HepG2 (cell line): ENCODE results near the gene GYG1. TPM values are rescaled to one million over a fixed set of nuclear protein-coding genes. Genes with fewer than 3 reads are reported as not detected.

ENCODE experiments used
- ARNTL ChIP-seq: sonication (generic); formaldehyde crosslinking; IDR thresholded peaks from 2 replicates; pipeline ENCODE4 v1.4.0; 2020; ENCODE audit warnings: mild to moderate bottlenecking, missing genetic modification reagents
- CREB1 ChIP-seq, 2 experiments: fragments of 450-650 bp in 1 of 2; IDR thresholded peaks; 2 replicates each; pipeline ENCODE4 v1.6.1; 2016 to 2017; ENCODE audit warnings: control low read depth in 1 of 2, mild to moderate bottlenecking in 1 of 2, missing compliant biosample characterization in 1 of 2, missing genetic modification characterization in 1 of 2
- DPF2 ChIP-seq: sonication (generic); formaldehyde crosslinking; IDR thresholded peaks from 2 replicates; pipeline ENCODE4 v1.4.0; 2020; ENCODE audit warnings: mild to moderate bottlenecking, low read depth, missing genetic modification reagents, borderline replicate concordance
- FOXK1 ChIP-seq: sonication (generic); formaldehyde crosslinking; IDR thresholded peaks from 2 replicates; pipeline ENCODE4 v1.4.0; 2020; ENCODE audit warnings: low read depth, missing genetic modification reagents, borderline replicate concordance
- GATAD1 ChIP-seq: IDR thresholded peaks from 2 replicates; pipeline ENCODE4 v1.6.1; 2016; ENCODE audit warnings: missing genetic modification reagents, missing compliant biosample characterization
- HOXA3 ChIP-seq: sonication (generic); formaldehyde crosslinking; IDR thresholded peaks from 2 replicates; pipeline ENCODE4 v1.5.0; 2020; ENCODE audit warnings: missing genetic modification reagents
- HOXA9 ChIP-seq: sonication (generic); formaldehyde crosslinking; IDR thresholded peaks from 2 replicates; pipeline ENCODE4 v1.8.1; 2022; ENCODE audit warnings: missing genetic modification reagents, mild to moderate bottlenecking, moderate library complexity, borderline replicate concordance
- JDP2 ChIP-seq: sonication (generic); formaldehyde crosslinking; IDR thresholded peaks from 2 replicates; pipeline ENCODE4 v1.8.1; 2022; ENCODE audit warnings: missing genetic modification reagents, borderline replicate concordance
- KLF11 ChIP-seq: IDR thresholded peaks from 2 replicates; pipeline ENCODE4 v1.6.1; 2016; ENCODE audit warnings: missing compliant biosample characterization
- KLF13 ChIP-seq: sonication (generic); formaldehyde crosslinking; IDR thresholded peaks from 2 replicates; pipeline ENCODE4 v1.4.0; 2020; ENCODE audit warnings: mild to moderate bottlenecking, missing genetic modification reagents
- LCORL ChIP-seq, 2 experiments: fragments of 450-650 bp in 1 of 2; sonication (generic) in 1 of 2; formaldehyde crosslinking in 1 of 2; IDR thresholded peaks; 2 replicates each; pipeline versions ENCODE4 v1.5.0 to v1.6.1; 2017 to 2020; ENCODE audit warnings: antibody characterized with exemption in 1 of 2, missing genetic modification reagents in 1 of 2
- NR2F6 ChIP-seq, 2 experiments: IDR thresholded peaks; 2 replicates each; pipeline ENCODE4 v1.6.1; 2016; ENCODE audit warnings: antibody characterized with exemption in 1 of 2, mild to moderate bottlenecking in 1 of 2
- RBFOX2 ChIP-seq: fragments of 200-400 bp; formaldehyde crosslinking; IDR thresholded peaks from 2 replicates; pipeline ENCODE4 v1.6.1; 2017; ENCODE audit warnings: low read depth, mild to moderate bottlenecking, low read length
- RXRA ChIP-seq: sonication (generic); formaldehyde crosslinking; IDR thresholded peaks from 2 replicates; pipeline ENCODE4 v1.5.1; 2020; ENCODE audit warnings: missing genetic modification reagents
- SIX1 ChIP-seq: sonication (generic); formaldehyde crosslinking; IDR thresholded peaks from 2 replicates; pipeline ENCODE4 v1.4.0; 2020; ENCODE audit warnings: missing genetic modification reagents, borderline replicate concordance
- SMARCE1 ChIP-seq: fragments of 450-650 bp; IDR thresholded peaks from 2 replicates; pipeline ENCODE4 v1.6.1; 2017; ENCODE audit warnings: borderline replicate concordance
- TEAD3 ChIP-seq: optimal IDR thresholded peaks from 2 replicates; pipeline ENCODE3; 2016; ENCODE audit warnings: borderline replicate concordance
- ZMYM2 ChIP-seq: sonication (generic); formaldehyde crosslinking; IDR thresholded peaks from 2 replicates; pipeline ENCODE4 v1.8.0; 2022; ENCODE audit warnings: mild to moderate bottlenecking, missing genetic modification reagents
- ZMYM4 ChIP-seq: sonication (generic); formaldehyde crosslinking; IDR thresholded peaks from 2 replicates; pipeline ENCODE4 v1.8.1; 2023; ENCODE audit warnings: mild to moderate bottlenecking, missing genetic modification reagents
- ZNF12 ChIP-seq: sonication (generic); formaldehyde crosslinking; IDR thresholded peaks from 2 replicates; pipeline ENCODE4 v1.5.0; 2020; ENCODE audit warnings: missing genetic modification reagents
- ZNF232 ChIP-seq: sonication (generic); formaldehyde crosslinking; IDR thresholded peaks from 2 replicates; pipeline ENCODE4 v1.4.0; 2020; ENCODE audit warnings: missing genetic modification reagents, borderline replicate concordance
- ZNF256 ChIP-seq: sonication (generic); formaldehyde crosslinking; conservative IDR thresholded peaks from 2 replicates; pipeline ENCODE4 v1.4.0; 2020; ENCODE audit warnings: missing genetic modification reagents
- ZNF263 ChIP-seq: sonication (generic); formaldehyde crosslinking; IDR thresholded peaks from 2 replicates; pipeline ENCODE4 v1.4.0; 2020; ENCODE audit warnings: missing genetic modification reagents
- ZNF292 ChIP-seq: sonication (generic); formaldehyde crosslinking; IDR thresholded peaks from 2 replicates; pipeline ENCODE4 v1.8.1; 2022; ENCODE audit warnings: mild to moderate bottlenecking, low read depth, missing genetic modification reagents, borderline replicate concordance
- ZNF431 ChIP-seq: sonication (generic); formaldehyde crosslinking; IDR thresholded peaks from 2 replicates; pipeline ENCODE4 v1.9.0; 2022; ENCODE audit warnings: missing genetic modification reagents, low read depth, mild to moderate bottlenecking, borderline replicate concordance
- ZNF460 ChIP-seq: sonication (generic); formaldehyde crosslinking; IDR thresholded peaks from 2 replicates; pipeline ENCODE4 v1.5.1; 2020; ENCODE audit warnings: missing genetic modification reagents, mild to moderate bottlenecking, borderline replicate concordance
- ZNF512B ChIP-seq: sonication (generic); formaldehyde crosslinking; IDR thresholded peaks from 2 replicates; pipeline ENCODE4 v1.5.1; 2020; ENCODE audit warnings: missing genetic modification reagents, mild to moderate bottlenecking, borderline replicate concordance
- ZNF576 ChIP-seq: sonication (generic); formaldehyde crosslinking; IDR thresholded peaks from 2 replicates; pipeline ENCODE4 v1.4.0; 2020; ENCODE audit warnings: mild to moderate bottlenecking, missing genetic modification reagents
- ZNF616 ChIP-seq: sonication (generic); formaldehyde crosslinking; IDR thresholded peaks from 2 replicates; pipeline ENCODE4 v1.5.0; 2020; ENCODE audit warnings: low read depth, mild to moderate bottlenecking, missing genetic modification reagents
- ZNF839 ChIP-seq: sonication (generic); formaldehyde crosslinking; IDR thresholded peaks from 2 replicates; pipeline ENCODE4 v1.4.0; 2020; ENCODE audit warnings: missing genetic modification reagents, mild to moderate bottlenecking, borderline replicate concordance
- polyA plus RNA-seq, 8 experiments: library from polyadenylated mRNA; depleted of rRNA in 3 of 8; stranded (reverse) in 7 of 8; unstranded in 1 of 8; fragments of >200 nt; fragmentation: Illumina TruSeq in 4 of 8; extraction: Trizol in 4 of 8; gene quantifications; 2 replicates each; pipeline versions ENCODE4 v1.2.1 to v1.2.3, GENCODE V29; 2011 to 2016; ENCODE audit warnings: low read depth in 4 of 8, missing spikeins in 1 of 8, mixed read lengths in 1 of 8; ENCODE audit not compliant: insufficient read depth in 1 of 8
- total RNA-seq, 5 experiments: library from RNA; depleted of rRNA; stranded (reverse); fragments of >200 nt; fragmentation: Illumina TruSeq; extraction: Trizol; gene quantifications; 2 replicates each; pipeline ENCODE4 v1.2.3, GENCODE V29; 2016; ENCODE audit warnings: low read depth in 1 of 5

GYG1 gene
- total and polyA plus RNA-seq, 2 of the 13 experiments (the other 11 are each of a cell fraction or from before 2014, with no cell fraction given) = 15.7 to 28.1 TPM

- TF ChIP-seq LCORL (IDR thresholded peaks at IDR 0.05) = no peak
- peak; percentile 33; the same call in 1 of the 2 replicates for TF ChIP-seq LCORL (CRISPR knock-in tag; IDR thresholded peaks at IDR 0.05)
- TF ChIP-seq ZNF512B = no peak
- no peak for TF ChIP-seq JDP2
- TF ChIP-seq ZNF232 (CRISPR knock-in tag) = peak; percentile 61; the same call in 1 of the 2 replicates
- TF ChIP-seq ZNF12 = peak; percentile 47
- no peak for TF ChIP-seq ZNF460 (CRISPR knock-in tag)
- no peak for TF ChIP-seq HOXA9 (CRISPR knock-in tag)
- no peak for TF ChIP-seq ZNF431 (CRISPR knock-in tag)
- TF ChIP-seq KLF11 = no peak
- TF ChIP-seq RBFOX2 = 0 out of 2 replicates have a peak, but pooled peaks have one; percentile 22
- peak; percentile 45; the same call in 1 of the 2 replicates for TF ChIP-seq ZNF292 (CRISPR knock-in tag)
- no peak for TF ChIP-seq KLF13 (CRISPR knock-in tag)
- peak; percentile 14; the same call in 1 of the 2 replicates for TF ChIP-seq FOXK1
- peak; percentile 81 for TF ChIP-seq TEAD3 (CRISPR knock-in tag)
- TF ChIP-seq NR2F6 (IDR thresholded peaks at IDR 0.05) = peak; percentile 71
- peak; percentile 83 for TF ChIP-seq NR2F6 (CRISPR knock-in tag; IDR thresholded peaks at IDR 0.05)
- TF ChIP-seq ZNF839 (CRISPR knock-in tag) = no peak
- peak; percentile 64; the same call in 1 of the 2 replicates for TF ChIP-seq ZMYM4 (CRISPR knock-in tag)
- peak; percentile 73 for TF ChIP-seq DPF2 (CRISPR knock-in tag)
- no peak for TF ChIP-seq SMARCE1
- 0 out of 2 replicates have a peak, but pooled peaks have one; percentile 19 for TF ChIP-seq ARNTL (CRISPR knock-in tag)
- TF ChIP-seq CREB1 (IDR thresholded peaks at IDR 0.05) = no peak
- no peak for TF ChIP-seq CREB1 (CRISPR knock-in tag; IDR thresholded peaks at IDR 0.05)
- TF ChIP-seq ZNF616 (CRISPR knock-in tag) = no peak
- peak; percentile 90 for TF ChIP-seq RXRA (CRISPR knock-in tag)
- TF ChIP-seq SIX1 (CRISPR knock-in tag) = peak; percentile 95
- peak; percentile 33; the same call in 1 of the 2 replicates for TF ChIP-seq ZMYM2 (CRISPR knock-in tag)
- TF ChIP-seq ZNF256 (CRISPR knock-in tag) = no peak
- TF ChIP-seq GATAD1 (CRISPR knock-in tag) = no peak
- peak; percentile 27; the same call in 1 of the 2 replicates for TF ChIP-seq HOXA3 (CRISPR knock-in tag)
- no peak for TF ChIP-seq ZNF576 (CRISPR knock-in tag)
- no peak for TF ChIP-seq ZNF263 (CRISPR knock-in tag)
Observed at GRCh38 chr3:149010504-149010951, 19.2 kb downstream of the GYG1 start (continued).
